GM10248 (cell line): ENCODE results near the gene ACOX3.
"Not testable (repeated sequence)": the region's sequence is repeated elsewhere in the genome, so short reads cannot be mapped to it uniquely, and the experiment has no call there.

Experiments
- CTCF ChIA-PET: fragments of 300-600 bp; sonication (Branson Sonifier 250); formaldehyde crosslinking; extraction: SDS; loops from one replicate; lab custom pipeline; 2021; ENCODE audit warnings: antibody characterized with exemption; lab: Yijun Ruan, JAX
- POLR2A ChIA-PET: fragments of 350-650 bp; sonication (Branson Sonifier 250); formaldehyde crosslinking; extraction: SDS; loops from one replicate; lab custom pipeline; 2020; ENCODE audit warnings: antibody characterized with exemption; lab: Yijun Ruan, JAX
- DNase-seq: peaks from one replicate; pipeline ENCODE4 v3.0.0; 2012; ENCODE audit errors: extremely low spot score
- CTCF ChIP-seq: IDR thresholded peaks from 2 replicates; pipeline ENCODE4 v1.5.1; 2012; ENCODE audit warnings: mild to moderate bottlenecking, low read depth; ENCODE audit errors: extremely low read depth, missing control alignments, control extremely low read depth

Gene ACOX3

GRCh38 chr4:8428288-8429097 is 12.0 kb downstream of the ACOX3 start:
- ChIA-PET POLR2A (interaction anchor here (0.6 to 0.9 kb wide), 5 partner anchors 9 to 1580 kb away, joined by 3 to 5 read pairs (median 3); no protein-coding TSS in a partner anchor), CTCF (interaction anchor here (1.0 to 1.4 kb wide), 8 partner anchors 9 to 251 kb away, joined by 3 to 6 read pairs (median 3); no protein-coding TSS in a partner anchor)
- TF ChIP-seq CTCF = peak; percentile 6
- peak; percentile 96 for DNase-seq

- POLR2A ChIA-PET = interaction anchor here (0.8 to 0.9 kb wide), 2 partner anchors 9 to 36 kb away, joined by 3 read pairs; no protein-coding TSS in a partner anchor
- DNase-seq = peak; percentile 49
- TF ChIP-seq CTCF = no peak
- CTCF ChIA-PET = interaction anchor here (0.9 to 2.0 kb wide), 10 partner anchors 8 to 251 kb away, joined by 3 to 8 read pairs (median 3); no protein-coding TSS in a partner anchor
These were observed 12.7 kb downstream of the ACOX3 start for GRCh38 chr4:8427761-8428287.

GRCh38 chr4:8427262-8427661 is 13.3 kb downstream of the ACOX3 start:
- peak; percentile 1 for DNase-seq
- POLR2A ChIA-PET = interaction anchor here (0.8 kb wide), 1 partner anchor 35 kb away, joined by 3 read pairs; no protein-coding TSS in a partner anchor
- CTCF ChIA-PET = interaction anchor here (0.8 to 2.0 kb wide), 8 partner anchors 8 to 185 kb away, joined by 3 to 8 read pairs (median 4); no protein-coding TSS in a partner anchor
- TF ChIP-seq CTCF = no peak

- CTCF ChIA-PET = no interaction called here
- no peak for DNase-seq
- POLR2A ChIA-PET = no interaction called here
- no peak for TF ChIP-seq CTCF
These were observed 17.7 kb downstream of the ACOX3 start for GRCh38 chr4:8422786-8423185.

- POLR2A ChIA-PET = no interaction called here
These were observed 18.2 kb downstream of the ACOX3 start for GRCh38 chr4:8422327-8422726.

GRCh38 chr4:8420151-8420550 is 20.4 kb downstream of the ACOX3 start:
- CTCF ChIA-PET = interaction anchor here (0.9 to 7.1 kb wide), 11 partner anchors 9 to 244 kb away, joined by 3 to 48 read pairs (median 4); no protein-coding TSS in a partner anchor
- POLR2A ChIA-PET, DNase-seq: not testable (repeated sequence)

More at GRCh38 chr4:8422327-8422726, 18.2 kb downstream of the ACOX3 start:
- CTCF ChIA-PET = no interaction called here
- no peak for DNase-seq
- no peak for TF ChIP-seq CTCF
